ENCODE results near the gene NGF. TPM values are rescaled to one million over a fixed set of nuclear protein-coding genes. Genes with fewer than 3 reads are reported as not detected.
A peak's percentile ranks its signal among the peaks of the same experiment; 100 is the strongest.

NGF gene
- total and polyA plus RNA-seq, 8 donors: 0.31 to 3.1 (median 1.8) TPM; not detected in 3

- Histone ChIP-seq H3K27ac (no peak overlapping the region), H3K9me3 (peaks cover 0 to 17% (median 11%) of the 10 kb centered on the region in 4 donors), H3K4me1 (peaks cover 0 to 3% (median 0%) of the 10 kb centered on the region in 4 donors), H3K4me3 (no peak overlapping the region), H3K36me3 (no peaks in the 10 kb centered on the region), H3K27me3 (no peaks in the 10 kb centered on the region)
- peak in 1 of 2 donors; percentile 18 for DNase-seq
- TF ChIP-seq EP300 (IDR thresholded peaks at IDR 0.05): no peak
- no peak for TF ChIP-seq POLR2AphosphoS5 (IDR thresholded peaks at IDR 0.05)
- TF ChIP-seq, protein P1, sequence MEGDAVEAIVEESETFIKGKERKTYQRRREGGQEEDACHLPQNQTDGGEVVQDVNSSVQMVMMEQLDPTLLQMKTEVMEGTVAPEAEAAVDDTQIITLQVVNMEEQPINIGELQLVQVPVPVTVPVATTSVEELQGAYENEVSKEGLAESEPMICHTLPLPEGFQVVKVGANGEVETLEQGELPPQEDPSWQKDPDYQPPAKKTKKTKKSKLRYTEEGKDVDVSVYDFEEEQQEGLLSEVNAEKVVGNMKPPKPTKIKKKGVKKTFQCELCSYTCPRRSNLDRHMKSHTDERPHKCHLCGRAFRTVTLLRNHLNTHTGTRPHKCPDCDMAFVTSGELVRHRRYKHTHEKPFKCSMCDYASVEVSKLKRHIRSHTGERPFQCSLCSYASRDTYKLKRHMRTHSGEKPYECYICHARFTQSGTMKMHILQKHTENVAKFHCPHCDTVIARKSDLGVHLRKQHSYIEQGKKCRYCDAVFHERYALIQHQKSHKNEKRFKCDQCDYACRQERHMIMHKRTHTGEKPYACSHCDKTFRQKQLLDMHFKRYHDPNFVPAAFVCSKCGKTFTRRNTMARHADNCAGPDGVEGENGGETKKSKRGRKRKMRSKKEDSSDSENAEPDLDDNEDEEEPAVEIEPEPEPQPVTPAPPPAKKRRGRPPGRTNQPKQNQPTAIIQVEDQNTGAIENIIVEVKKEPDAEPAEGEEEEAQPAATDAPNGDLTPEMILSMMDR (IDR thresholded peaks at IDR 0.05): no peak
- TF ChIP-seq POLR2A (IDR thresholded peaks at IDR 0.05): no peak
- 63 to 72% (median 67%) methylated on average over 4 of the region's 4 CpGs for WGBS, 5 donors
- intact Hi-C loops (cut with DNase I; ENCODE audit: low total_unique reads): no loop called here
Measured at GRCh38 chr1:115262886-115263285, 75.2 kb downstream of the NGF start.

GRCh38 chr1:115261496-115261895 lies 76.6 kb downstream of the NGF start:
- DNase-seq: peak in 1 of 2 donors; percentile 67
- H3K9me3 ChIP-seq: peaks cover 0 to 22% (median 15%) of the 10 kb centered on the region in 4 donors
- H3K4me1 ChIP-seq: peaks cover 0 to 3% (median 0%) of the 10 kb centered on the region in 4 donors
- WGBS, 5 donors: 50 to 79% (median 59%) methylated on average over 1 of the region's 1 CpG
- H3K4me3 ChIP-seq: no peak overlapping the region
- H3K27me3 ChIP-seq: no peaks in the 10 kb centered on the region
- no peaks in the 10 kb centered on the region for H3K36me3 ChIP-seq
- TF ChIP-seq, protein P1 (IDR thresholded peaks at IDR 0.05): no peak
- no peak for TF ChIP-seq EP300 (IDR thresholded peaks at IDR 0.05)
- TF ChIP-seq POLR2A (IDR thresholded peaks at IDR 0.05): no peak
- no peak for TF ChIP-seq POLR2AphosphoS5 (IDR thresholded peaks at IDR 0.05)
- no peak overlapping the region for H3K27ac ChIP-seq
- intact Hi-C loops (cut with DNase I; ENCODE audit: low total_unique reads): no loop called here

GRCh38 chr1:115258302-115258866 lies 79.7 kb downstream of the NGF start:
- no peak overlapping the region for H3K27ac ChIP-seq
- no peaks in the 10 kb centered on the region for H3K36me3 ChIP-seq
- H3K4me1 ChIP-seq: peaks cover 0 to 3% (median 0%) of the 10 kb centered on the region in 4 donors
- 55 to 86% (median 70%) methylated on average over 3 of the region's 3 CpGs for WGBS, 5 donors
- H3K9me3 ChIP-seq: peaks cover 0 to 22% (median 15%) of the 10 kb centered on the region in 4 donors
- intact Hi-C loops (cut with DNase I; ENCODE audit: low total_unique reads): no loop called here
- DNase-seq: no peak
- TF ChIP-seq EP300 (IDR thresholded peaks at IDR 0.05) (no peak), POLR2A (IDR thresholded peaks at IDR 0.05) (no peak), POLR2AphosphoS5 (IDR thresholded peaks at IDR 0.05) (no peak)
- TF ChIP-seq, protein P1 (IDR thresholded peaks at IDR 0.05): no peak
- no peaks in the 10 kb centered on the region for H3K27me3 ChIP-seq
- no peak overlapping the region for H3K4me3 ChIP-seq

DNA sequence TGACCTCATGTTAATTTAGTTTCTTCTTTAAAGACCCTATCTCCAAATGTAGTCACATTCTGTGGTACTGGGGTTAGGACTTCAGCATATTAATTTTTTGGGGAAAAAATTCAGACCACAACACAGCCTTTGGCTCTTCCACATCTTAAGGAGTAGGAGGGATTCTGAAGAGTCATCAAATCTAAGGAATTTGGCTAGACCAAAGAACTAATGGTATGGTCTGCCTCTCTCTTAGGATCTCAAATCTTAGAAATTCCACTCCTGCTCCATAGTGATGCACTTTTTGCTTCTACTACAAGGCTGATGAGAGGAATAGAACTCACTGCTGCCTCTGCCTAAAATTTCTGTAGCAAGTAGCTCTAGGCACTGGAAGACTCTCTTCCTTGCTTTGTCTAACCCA lies 80.5 kb downstream of the NGF start:
- intact Hi-C loops (cut with DNase I; ENCODE audit: low total_unique reads): no loop called here
- TF ChIP-seq POLR2AphosphoS5 (IDR thresholded peaks at IDR 0.05): no peak
- TF ChIP-seq EP300 (IDR thresholded peaks at IDR 0.05): no peak
- TF ChIP-seq POLR2A (IDR thresholded peaks at IDR 0.05): no peak
- TF ChIP-seq, protein P1 (IDR thresholded peaks at IDR 0.05): no peak
- H3K27ac ChIP-seq: no peak overlapping the region

More for the DNA sequence above, 80.5 kb downstream of the NGF start:
- Histone ChIP-seq H3K4me3 (no peak overlapping the region), H3K27me3 (no peaks in the 10 kb centered on the region), H3K36me3 (no peaks in the 10 kb centered on the region), H3K9me3 (peaks cover 0 to 22% (median 15%) of the 10 kb centered on the region in 4 donors), H3K4me1 (peaks cover 0 to 3% (median 0%) of the 10 kb centered on the region in 4 donors)
- DNase-seq: no peak

Measured in stomach (tissue), 9 donors.